ENCODE results near the gene ACO2.

ACO2 gene

DNA sequence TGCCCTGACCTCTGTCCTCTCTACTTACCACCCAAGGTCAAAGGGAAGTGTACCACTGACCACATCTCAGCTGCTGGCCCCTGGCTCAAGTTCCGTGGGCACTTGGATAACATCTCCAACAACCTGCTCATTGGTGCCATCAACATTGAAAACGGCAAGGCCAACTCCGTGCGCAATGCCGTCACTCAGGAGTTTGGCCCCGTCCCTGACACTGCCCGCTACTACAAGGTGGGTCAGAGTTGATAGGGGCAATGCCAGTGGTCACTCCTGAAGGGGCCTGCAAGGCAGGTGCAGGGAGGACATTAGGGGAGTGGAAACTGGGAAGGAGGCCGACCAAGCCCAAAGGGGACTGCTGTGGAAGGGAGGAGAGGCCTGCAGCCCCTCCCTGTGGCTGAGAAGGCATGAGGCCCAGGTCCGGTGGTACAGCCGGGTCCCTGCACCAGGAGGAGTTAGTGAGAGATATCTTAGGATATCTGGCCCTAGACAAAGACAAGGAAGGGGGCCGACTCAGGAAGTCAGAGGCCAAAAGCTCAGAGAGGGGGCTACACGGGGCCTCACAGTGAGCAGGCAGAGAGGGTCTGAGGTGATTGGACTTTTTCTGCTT, 57.4 kb downstream of the ACO2 start:
- H3K27me3 ChIP-seq (ENCODE audit: control insufficient read depth, low read length), result no peaks in the 10 kb centered on the region
- H4K20me1 ChIP-seq (ENCODE audit: control insufficient read depth, insufficient read depth, low read depth, low read length), result peaks cover 4% of the 10 kb centered on the region; the same call in 1 of the 2 replicates
- no peaks in the 10 kb centered on the region for H3K9me2 ChIP-seq (replicated peaks; ENCODE audit: control insufficient read depth, low read length)
- no peak overlapping the region for H3K27ac ChIP-seq (ENCODE audit: low read depth, low read length)
- peaks cover 6% of the 10 kb centered on the region; the same call in 1 of the 2 replicates for H3K79me2 ChIP-seq (ENCODE audit: control insufficient read depth, low read length)
- no peaks in the 10 kb centered on the region for H3K9me3 ChIP-seq (ENCODE audit: control insufficient read depth, insufficient read depth, low read length)
- no peak overlapping the region for H3K4me2 ChIP-seq (ENCODE audit: low read length)
- H3K4me1 ChIP-seq (ENCODE audit: control insufficient read depth, low read length), result peaks cover 11% of the 10 kb centered on the region
- peaks cover 82% of the 10 kb centered on the region for H3K36me3 ChIP-seq (ENCODE audit: control insufficient read depth, low read length)
- TF ChIP-seq, protein P1, sequence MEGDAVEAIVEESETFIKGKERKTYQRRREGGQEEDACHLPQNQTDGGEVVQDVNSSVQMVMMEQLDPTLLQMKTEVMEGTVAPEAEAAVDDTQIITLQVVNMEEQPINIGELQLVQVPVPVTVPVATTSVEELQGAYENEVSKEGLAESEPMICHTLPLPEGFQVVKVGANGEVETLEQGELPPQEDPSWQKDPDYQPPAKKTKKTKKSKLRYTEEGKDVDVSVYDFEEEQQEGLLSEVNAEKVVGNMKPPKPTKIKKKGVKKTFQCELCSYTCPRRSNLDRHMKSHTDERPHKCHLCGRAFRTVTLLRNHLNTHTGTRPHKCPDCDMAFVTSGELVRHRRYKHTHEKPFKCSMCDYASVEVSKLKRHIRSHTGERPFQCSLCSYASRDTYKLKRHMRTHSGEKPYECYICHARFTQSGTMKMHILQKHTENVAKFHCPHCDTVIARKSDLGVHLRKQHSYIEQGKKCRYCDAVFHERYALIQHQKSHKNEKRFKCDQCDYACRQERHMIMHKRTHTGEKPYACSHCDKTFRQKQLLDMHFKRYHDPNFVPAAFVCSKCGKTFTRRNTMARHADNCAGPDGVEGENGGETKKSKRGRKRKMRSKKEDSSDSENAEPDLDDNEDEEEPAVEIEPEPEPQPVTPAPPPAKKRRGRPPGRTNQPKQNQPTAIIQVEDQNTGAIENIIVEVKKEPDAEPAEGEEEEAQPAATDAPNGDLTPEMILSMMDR (IDR thresholded peaks at IDR 0.05; ENCODE audit: low read depth, low read length, poor library complexity, severe bottlenecking), result no peak
- no peak for TF ChIP-seq EZH2phosphoT487 (IDR thresholded peaks at IDR 0.05; ENCODE audit: borderline replicate concordance, low read length)
- no peak overlapping the region for H3K4me3 ChIP-seq (ENCODE audit: low read length)
- H3F3A ChIP-seq (ENCODE audit: control insufficient read depth, insufficient read depth), result peaks cover 6% of the 10 kb centered on the region; the same call in 1 of the 2 replicates

- peaks cover 4% of the 10 kb centered on the region; the same call in 1 of the 2 replicates for H4K20me1 ChIP-seq (ENCODE audit: control insufficient read depth, insufficient read depth, low read depth, low read length)
- no peak overlapping the region for H3K4me3 ChIP-seq (ENCODE audit: low read length)
- H3K36me3 ChIP-seq (ENCODE audit: control insufficient read depth, low read length), result peaks cover 89% of the 10 kb centered on the region
- peaks cover 11% of the 10 kb centered on the region for H3K4me1 ChIP-seq (ENCODE audit: control insufficient read depth, low read length)
- H3K4me2 ChIP-seq (ENCODE audit: low read length), result no peak overlapping the region
- H3K27ac ChIP-seq (ENCODE audit: low read depth, low read length), result no peak overlapping the region
- no peaks in the 10 kb centered on the region for H3K9me2 ChIP-seq (replicated peaks; ENCODE audit: control insufficient read depth, low read length)
- peaks cover 10% of the 10 kb centered on the region; the same call in 1 of the 2 replicates for H3K79me2 ChIP-seq (ENCODE audit: control insufficient read depth, low read length)
- no peaks in the 10 kb centered on the region for H3K27me3 ChIP-seq (ENCODE audit: control insufficient read depth, low read length)
- peaks cover 6% of the 10 kb centered on the region; the same call in 1 of the 2 replicates for H3F3A ChIP-seq (ENCODE audit: control insufficient read depth, insufficient read depth)
- TF ChIP-seq EZH2phosphoT487 (IDR thresholded peaks at IDR 0.05; ENCODE audit: borderline replicate concordance, low read length), result no peak
- TF ChIP-seq, protein P1 (IDR thresholded peaks at IDR 0.05; ENCODE audit: low read depth, low read length, poor library complexity, severe bottlenecking), result peak; percentile 99
- no peaks in the 10 kb centered on the region for H3K9me3 ChIP-seq (ENCODE audit: control insufficient read depth, insufficient read depth, low read length)
These were observed 58.2 kb downstream of the ACO2 start for GRCh38 chr22:41526830-41527799.

GRCh38 chr22:41528132-41528766, 59.3 kb downstream of the ACO2 start:
- Histone ChIP-seq H3K4me1 (ENCODE audit: control insufficient read depth, low read length) (peaks cover 11% of the 10 kb centered on the region), H3K4me2 (ENCODE audit: low read length) (no peak overlapping the region), H3K9me2 (replicated peaks; ENCODE audit: control insufficient read depth, low read length) (no peaks in the 10 kb centered on the region), H4K20me1 (ENCODE audit: control insufficient read depth, insufficient read depth, low read depth, low read length) (peaks cover 6% of the 10 kb centered on the region; the same call in 1 of the 2 replicates), H3K4me3 (ENCODE audit: low read length) (no peak overlapping the region), H3F3A (ENCODE audit: control insufficient read depth, insufficient read depth) (peaks cover 6% of the 10 kb centered on the region; the same call in 1 of the 2 replicates), H3K36me3 (ENCODE audit: control insufficient read depth, low read length) (peaks cover 95% of the 10 kb centered on the region), H3K27ac (ENCODE audit: low read depth, low read length) (no peak overlapping the region), H3K27me3 (ENCODE audit: control insufficient read depth, low read length) (no peaks in the 10 kb centered on the region), H3K79me2 (ENCODE audit: control insufficient read depth, low read length) (peaks cover 18% of the 10 kb centered on the region), H3K9me3 (ENCODE audit: control insufficient read depth, insufficient read depth, low read length) (no peaks in the 10 kb centered on the region)
- TF ChIP-seq EZH2phosphoT487 (IDR thresholded peaks at IDR 0.05; ENCODE audit: borderline replicate concordance, low read length), result no peak
